WI38 (cell line): ENCODE data around the gene RSU1.

Experiments used
- H3K4me3 ChIP-seq: 2 replicates; pipeline ENCODE4 v1.5.1; 2011; ENCODE audit warnings: low read depth, mild to moderate bottlenecking, control low read depth, low read length
- TF ChIP-seq, protein P1 (sequence below): IDR thresholded peaks from 2 replicates; pipeline ENCODE4 v1.5.1; 2012; ENCODE audit warnings: low read depth, mild to moderate bottlenecking, control low read depth, low read length

The RSU1 gene

DNA sequence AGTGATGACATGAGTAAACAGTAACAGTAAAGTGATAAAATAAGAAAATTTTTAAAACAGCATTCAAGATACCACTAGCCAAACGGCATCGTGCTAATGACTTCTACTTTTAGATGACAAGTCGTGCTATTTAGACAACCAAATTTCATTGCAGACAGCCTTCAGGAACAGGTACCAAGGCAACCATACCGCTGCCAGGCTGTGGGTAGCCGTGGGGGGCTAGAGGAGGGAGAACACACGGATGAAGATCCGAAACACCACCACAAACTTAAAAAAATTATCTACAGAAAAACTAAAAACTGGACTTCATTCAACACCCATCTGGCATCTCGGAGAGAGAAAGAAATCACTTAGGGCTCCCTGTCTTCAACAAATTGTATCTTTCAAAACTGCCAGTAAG is 89.6 kb downstream of the RSU1 start:
- TF ChIP-seq, protein P1, sequence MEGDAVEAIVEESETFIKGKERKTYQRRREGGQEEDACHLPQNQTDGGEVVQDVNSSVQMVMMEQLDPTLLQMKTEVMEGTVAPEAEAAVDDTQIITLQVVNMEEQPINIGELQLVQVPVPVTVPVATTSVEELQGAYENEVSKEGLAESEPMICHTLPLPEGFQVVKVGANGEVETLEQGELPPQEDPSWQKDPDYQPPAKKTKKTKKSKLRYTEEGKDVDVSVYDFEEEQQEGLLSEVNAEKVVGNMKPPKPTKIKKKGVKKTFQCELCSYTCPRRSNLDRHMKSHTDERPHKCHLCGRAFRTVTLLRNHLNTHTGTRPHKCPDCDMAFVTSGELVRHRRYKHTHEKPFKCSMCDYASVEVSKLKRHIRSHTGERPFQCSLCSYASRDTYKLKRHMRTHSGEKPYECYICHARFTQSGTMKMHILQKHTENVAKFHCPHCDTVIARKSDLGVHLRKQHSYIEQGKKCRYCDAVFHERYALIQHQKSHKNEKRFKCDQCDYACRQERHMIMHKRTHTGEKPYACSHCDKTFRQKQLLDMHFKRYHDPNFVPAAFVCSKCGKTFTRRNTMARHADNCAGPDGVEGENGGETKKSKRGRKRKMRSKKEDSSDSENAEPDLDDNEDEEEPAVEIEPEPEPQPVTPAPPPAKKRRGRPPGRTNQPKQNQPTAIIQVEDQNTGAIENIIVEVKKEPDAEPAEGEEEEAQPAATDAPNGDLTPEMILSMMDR: no peak
- H3K4me3 ChIP-seq: no peak overlapping the region

DNA sequence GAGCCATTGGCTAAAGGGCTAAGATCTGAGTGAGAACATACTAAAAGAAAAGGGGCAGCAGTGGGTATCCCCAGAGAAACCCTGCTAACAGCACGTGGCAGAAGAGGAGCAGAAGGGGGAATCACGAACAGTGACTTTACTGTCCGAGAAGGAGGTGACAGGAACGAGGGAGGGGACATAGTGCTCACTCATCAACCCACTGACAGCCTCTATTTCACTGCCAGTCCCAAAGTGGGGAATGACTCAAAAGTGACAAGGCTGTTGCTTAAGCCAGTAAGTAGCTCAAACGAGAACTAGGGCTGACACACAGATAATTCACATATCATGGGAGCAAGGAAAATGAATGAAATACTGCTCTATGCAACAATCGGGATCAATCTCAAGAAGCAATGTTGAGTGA is 92.7 kb downstream of the RSU1 start:
- TF ChIP-seq, protein P1: no peak
- no peak overlapping the region for H3K4me3 ChIP-seq

DNA sequence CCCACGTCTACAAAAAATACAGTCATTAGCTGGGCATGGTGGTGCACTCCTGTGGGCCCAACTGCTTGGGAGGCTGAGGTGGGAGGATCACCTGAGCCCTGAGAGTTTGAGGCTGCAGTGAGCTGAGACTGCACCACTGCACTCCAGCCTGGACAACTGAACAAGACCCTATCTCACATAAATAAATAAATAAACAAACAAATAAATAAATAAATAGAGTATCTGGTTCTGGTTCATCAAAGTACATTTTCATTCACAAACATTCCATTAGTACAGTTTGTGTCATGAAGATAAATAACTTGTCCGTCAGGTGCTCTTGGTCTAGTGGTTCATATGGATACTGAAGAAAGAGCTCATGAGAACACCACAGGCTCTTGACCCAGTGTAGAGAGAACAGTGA is 96.4 kb downstream of the RSU1 start:
- TF ChIP-seq, protein P1: no peak
- H3K4me3 ChIP-seq: no peak overlapping the region

DNA sequence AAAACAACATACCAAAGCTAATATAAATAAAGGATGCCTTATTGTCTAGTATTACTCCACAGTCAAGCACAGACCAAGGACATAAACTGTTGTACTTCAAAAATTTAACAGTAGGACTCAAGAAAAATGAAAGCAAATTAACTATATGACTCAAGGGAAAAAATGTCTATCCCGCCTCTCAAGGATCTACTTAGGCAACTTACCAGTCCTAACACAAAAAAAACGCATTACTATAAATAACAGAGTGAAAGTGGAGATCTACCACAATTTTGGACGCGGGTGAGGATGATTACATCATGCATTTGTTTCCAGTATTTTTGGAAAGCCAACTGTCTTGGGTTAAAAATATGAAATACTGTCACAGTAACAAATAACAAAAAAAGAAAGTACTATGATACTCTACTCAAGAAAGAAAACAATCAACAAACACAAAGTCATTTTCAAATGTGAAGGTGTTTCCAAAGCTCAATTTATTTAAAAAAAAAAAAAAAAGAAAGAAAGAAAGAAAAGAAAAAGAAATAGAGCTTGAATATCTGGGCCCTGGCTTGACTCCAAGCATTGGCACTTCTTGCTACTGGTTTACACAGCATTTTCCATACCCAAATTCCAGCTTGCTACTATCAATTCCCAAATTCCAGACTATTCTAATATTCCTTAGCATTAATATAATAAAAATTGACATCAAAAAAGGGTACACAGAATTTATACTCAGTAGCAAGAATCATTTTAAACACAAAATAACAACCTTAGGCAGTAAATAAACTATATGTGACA is 99.4 kb downstream of the RSU1 start:
- H3K4me3 ChIP-seq: 0 out of 2 replicates have a peak overlapping the region, but pooled peaks have one; percentile 10
- TF ChIP-seq, protein P1: no peak

DNA sequence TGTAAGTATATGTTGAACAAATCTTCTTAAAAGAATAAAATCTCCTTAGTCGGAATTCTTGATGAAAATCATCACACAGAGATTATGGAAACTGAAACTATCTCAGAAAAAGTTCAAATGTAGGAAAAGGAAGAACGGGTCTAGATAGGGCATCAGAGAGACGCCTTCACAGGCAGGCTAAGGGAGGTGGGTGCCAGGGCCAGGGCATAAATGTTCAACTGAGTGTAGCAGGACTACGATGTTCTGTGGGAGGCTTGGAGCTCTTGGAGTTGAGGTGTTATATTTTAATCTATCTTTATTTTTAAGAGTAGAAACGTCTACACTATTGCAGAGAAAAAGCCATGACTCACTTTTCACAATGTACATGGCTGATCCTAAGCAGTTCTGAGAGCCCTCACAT is 101.2 kb downstream of the RSU1 start:
- H3K4me3 ChIP-seq: no peak overlapping the region
- TF ChIP-seq, protein P1: no peak

DNA sequence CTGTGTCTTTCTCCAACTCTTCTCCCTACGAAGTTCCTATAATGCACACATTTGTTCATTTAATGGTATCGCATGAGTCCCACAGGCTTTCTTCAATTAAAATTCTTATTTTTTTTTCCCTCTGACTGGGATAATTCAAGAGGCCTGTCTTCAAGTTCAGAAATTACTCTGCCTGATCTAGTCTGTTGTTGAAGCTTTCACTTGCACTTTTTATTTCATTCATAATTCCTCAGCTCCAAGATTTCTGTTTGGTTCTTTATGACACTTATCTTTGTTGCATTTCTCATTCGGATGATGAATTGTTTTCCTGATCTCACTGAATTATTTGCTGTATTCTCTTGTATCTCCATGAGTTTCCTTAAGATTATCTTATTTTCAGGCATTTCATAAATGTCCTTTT is 103.9 kb downstream of the RSU1 start:
- TF ChIP-seq, protein P1: no peak
- H3K4me3 ChIP-seq: no peak overlapping the region

DNA sequence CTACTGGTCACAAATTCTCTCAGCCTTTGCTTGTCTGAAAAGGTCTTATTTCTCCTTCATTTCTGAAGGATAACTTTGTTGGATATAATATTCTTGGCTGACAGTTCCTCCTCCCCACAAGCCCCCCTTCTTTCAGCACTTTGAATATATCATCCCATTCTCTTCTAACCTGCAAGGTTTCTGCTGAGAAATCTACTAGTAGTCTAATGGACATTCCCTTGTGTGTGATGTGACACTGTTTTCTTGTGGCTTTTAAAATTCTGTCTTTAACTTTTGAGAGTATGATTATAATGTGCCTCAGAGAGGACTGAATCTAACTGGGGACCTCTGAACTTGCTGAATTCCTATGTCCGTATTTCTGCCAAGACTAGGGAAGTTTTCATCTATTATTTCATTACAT is 104.3 kb downstream of the RSU1 start:
- H3K4me3 ChIP-seq: no peak overlapping the region
- TF ChIP-seq, protein P1: no peak
